ENCODE data around the gene EIF4E1B. TPM values are rescaled to one million over a fixed set of nuclear protein-coding genes. Genes with fewer than 3 reads are reported as not detected.

EIF4E1B gene
- total and polyA plus RNA-seq, 2 experiments from 2014 or later: not detected

- no peaks in the 10 kb centered on the region for H3K4me1 ChIP-seq (ENCODE audit: low read depth)
- no peak for DNase-seq (ENCODE audit: low read depth in 1 of 2, low spot score in 1 of 2)
- H3K27me3 ChIP-seq: peaks cover 7% of the 10 kb centered on the region
- no peaks in the 10 kb centered on the region for H3K36me3 ChIP-seq
- no peak overlapping the region for H3K4me3 ChIP-seq
- TF ChIP-seq CTCF (IDR thresholded peaks at IDR 0.05; ENCODE audit: low read depth, low read length): no peak
- no peaks in the 10 kb centered on the region for H3K9me3 ChIP-seq (ENCODE audit: low read depth)
- no peak overlapping the region for H3K27ac ChIP-seq
Measured at GRCh38 chr5:176685010-176685409, 54.5 kb downstream of the EIF4E1B start.

GRCh38 chr5:176687247-176687646 lies 56.8 kb downstream of the EIF4E1B start:
- Histone ChIP-seq H3K27me3 (no peaks in the 10 kb centered on the region), H3K4me3 (no peak overlapping the region), H3K36me3 (no peaks in the 10 kb centered on the region), H3K27ac (no peak overlapping the region), H3K4me1 (ENCODE audit: low read depth) (no peaks in the 10 kb centered on the region), H3K9me3 (ENCODE audit: low read depth) (no peaks in the 10 kb centered on the region)
- no peak for TF ChIP-seq CTCF (IDR thresholded peaks at IDR 0.05; ENCODE audit: low read depth, low read length)
- no peak for DNase-seq (ENCODE audit: low read depth in 1 of 2, low spot score in 1 of 2)

DNA sequence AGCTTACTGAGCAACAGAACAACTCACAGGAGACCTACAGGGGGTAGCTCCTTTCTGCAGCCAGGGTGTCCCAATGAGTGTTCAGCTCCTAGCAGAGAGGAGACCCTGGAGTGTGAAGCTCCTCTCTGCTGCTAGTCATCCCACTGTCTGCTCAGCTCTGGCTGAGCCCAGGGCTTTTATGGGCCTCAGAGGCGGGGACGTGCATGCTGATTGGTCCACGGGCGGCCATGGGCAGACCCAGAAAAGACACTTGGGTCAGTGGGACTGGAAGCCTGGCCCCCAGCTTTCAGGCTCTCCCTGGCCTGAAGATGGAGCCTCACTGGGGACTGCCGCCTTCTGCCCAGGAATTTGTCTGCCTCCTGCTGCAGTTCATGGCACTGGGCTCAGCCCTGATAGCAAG lies 57.4 kb downstream of the EIF4E1B start:
- Histone ChIP-seq H3K27me3 (no peaks in the 10 kb centered on the region), H3K27ac (no peak overlapping the region), H3K4me3 (no peak overlapping the region), H3K36me3 (no peaks in the 10 kb centered on the region), H3K4me1 (ENCODE audit: low read depth) (peaks cover 2% of the 10 kb centered on the region), H3K9me3 (ENCODE audit: low read depth) (no peaks in the 10 kb centered on the region)
- TF ChIP-seq CTCF (IDR thresholded peaks at IDR 0.05; ENCODE audit: low read depth, low read length): no peak
- peak in 1 of 2 donors; percentile 74 for DNase-seq (ENCODE audit: low read depth in 1 of 2, low spot score in 1 of 2)

- TF ChIP-seq CTCF (IDR thresholded peaks at IDR 0.05; ENCODE audit: low read depth, low read length): no peak
- Histone ChIP-seq H3K27ac (no peak overlapping the region), H3K4me3 (no peak overlapping the region), H3K27me3 (peaks cover 5% of the 10 kb centered on the region), H3K36me3 (no peaks in the 10 kb centered on the region), H3K9me3 (ENCODE audit: low read depth) (no peaks in the 10 kb centered on the region), H3K4me1 (ENCODE audit: low read depth) (peaks cover 7% of the 10 kb centered on the region)
- DNase-seq (ENCODE audit: low read depth in 1 of 2, low spot score in 1 of 2): no peak
Measured at GRCh38 chr5:176690911-176691310, 60.4 kb downstream of the EIF4E1B start.

- H3K4me1 ChIP-seq (ENCODE audit: low read depth): peaks cover 7% of the 10 kb centered on the region
- TF ChIP-seq CTCF (IDR thresholded peaks at IDR 0.05; ENCODE audit: low read depth, low read length): no peak
- no peaks in the 10 kb centered on the region for H3K9me3 ChIP-seq (ENCODE audit: low read depth)
- DNase-seq (ENCODE audit: low read depth in 1 of 2, low spot score in 1 of 2): no peak
- peaks cover 8% of the 10 kb centered on the region for H3K27me3 ChIP-seq
- H3K36me3 ChIP-seq: no peaks in the 10 kb centered on the region
- H3K4me3 ChIP-seq: no peak overlapping the region
- no peak overlapping the region for H3K27ac ChIP-seq
Measured at GRCh38 chr5:176691524-176691923, 61.0 kb downstream of the EIF4E1B start.

DNA sequence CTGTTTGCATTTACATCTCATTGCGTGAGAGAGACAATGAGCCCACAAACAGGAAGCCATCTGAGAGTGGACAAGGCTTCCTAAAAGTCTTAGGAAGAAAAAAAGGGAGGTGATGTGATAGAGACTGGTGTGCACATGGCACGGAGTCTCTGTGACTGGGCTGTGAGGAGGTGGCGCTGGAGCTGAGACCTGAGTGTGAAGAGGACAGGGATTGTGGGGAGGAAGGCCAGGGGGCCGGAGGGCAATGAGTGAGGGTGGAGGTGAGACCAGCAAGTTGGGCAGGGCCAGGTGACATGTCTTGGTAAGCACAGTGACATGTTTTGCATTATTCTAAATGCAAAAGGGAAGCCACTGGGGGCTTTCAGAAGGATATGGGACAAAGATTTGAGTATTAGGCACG lies 61.9 kb downstream of the EIF4E1B start:
- no peaks in the 10 kb centered on the region for H3K9me3 ChIP-seq (ENCODE audit: low read depth)
- no peaks in the 10 kb centered on the region for H3K36me3 ChIP-seq
- no peak for TF ChIP-seq CTCF (IDR thresholded peaks at IDR 0.05; ENCODE audit: low read depth, low read length)
- H3K27ac ChIP-seq: no peak overlapping the region
- no peak overlapping the region for H3K4me3 ChIP-seq
- DNase-seq (ENCODE audit: low read depth in 1 of 2, low spot score in 1 of 2): no peak
- H3K4me1 ChIP-seq (ENCODE audit: low read depth): peaks cover 7% of the 10 kb centered on the region
- peaks cover 13% of the 10 kb centered on the region for H3K27me3 ChIP-seq
